Caco-2 (cell line): ENCODE measurements around the gene WFDC10A. TPM values are rescaled to one million over a fixed set of nuclear protein-coding genes. Genes with fewer than 3 reads are reported as not detected.
"Not testable (repeated sequence)": the region's sequence is repeated elsewhere in the genome, so short reads cannot be mapped to it uniquely, and the experiment has no call there.

Source experiments
- Bru-seq: library from RNA; stranded (reverse); fragments of 400-500 nt; gene quantifications from one replicate; lab custom pipeline; 2021; lab: Mats Ljungman, UMichigan
- BruChase-seq, 2 experiments: library from RNA; stranded (reverse); fragments of 400-500 nt; gene quantifications; one replicate each; lab custom pipeline; 2021; lab: Mats Ljungman, UMichigan
- BruUV-seq: library from RNA; stranded (reverse); fragments of 400-500 nt; replicated peaks from 2 replicates; lab custom pipeline; 2021; lab: Mats Ljungman, UMichigan
- CTCF ChIA-PET: fragments of 300-600 bp; sonication (Branson Sonifier 250); formaldehyde crosslinking; loops from one replicate; lab custom pipeline; 2022; ENCODE audit warnings: antibody characterized with exemption; lab: Charles Lee
- POLR2A ChIA-PET: fragments of 300-600 bp; sonication (Branson Sonifier 250); formaldehyde crosslinking; loops from one replicate; lab custom pipeline; 2022; ENCODE audit warnings: antibody characterized with exemption; lab: Charles Lee
- DNase-seq, 2 experiments: peaks; one replicate each; pipeline versions ENCODE4 v3.0.0 to v3.0.0-alpha.2; 2020 to 2022
- H3K27me3 ChIP-seq: replicated peaks from 2 replicates; pipeline ENCODE4 v1.6.0; 2011; ENCODE audit warnings: low read length; ENCODE audit not compliant: control insufficient read depth, insufficient read depth
- H3K36me3 ChIP-seq: 2 replicates; pipeline ENCODE4 v1.5.1; 2011; ENCODE audit warnings: low read length; ENCODE audit not compliant: control insufficient read depth, insufficient read depth
- H3K4me1 ChIP-seq: fragments of 250-450 bp; sonication (Bioruptor Pico); 2 replicates; pipeline ENCODE4 v1.5.1; 2020; ENCODE audit warnings: mild to moderate bottlenecking
- H3K4me3 ChIP-seq: 2 replicates; pipeline ENCODE4 v1.5.1; 2011; ENCODE audit warnings: low read depth, mild to moderate bottlenecking, control low read depth, low read length
- H3K9me3 ChIP-seq: fragments of 250-450 bp; sonication (Bioruptor Pico); 2 replicates; pipeline ENCODE4 v1.5.1; 2020; ENCODE audit warnings: mild to moderate bottlenecking, moderate library complexity
- H3K27ac Mint-ChIP-seq: one replicate; pipeline ENCODE4 v1.8.0; 2022; ENCODE audit warnings: mixed read lengths; ENCODE audit not compliant: unreplicated experiment
- H3K27me3 Mint-ChIP-seq: one replicate; pipeline ENCODE4 v1.8.0; 2022; ENCODE audit warnings: mixed read lengths; ENCODE audit not compliant: insufficient read depth, unreplicated experiment
- H3K36me3 Mint-ChIP-seq: one replicate; pipeline ENCODE4 v1.8.0; 2022; ENCODE audit warnings: mild to moderate bottlenecking, mixed read lengths; ENCODE audit not compliant: insufficient read depth, unreplicated experiment
- H3K4me1 Mint-ChIP-seq: one replicate; pipeline ENCODE4 v1.8.0; 2022; ENCODE audit warnings: low read depth, mixed read lengths; ENCODE audit not compliant: unreplicated experiment
- H3K4me3 Mint-ChIP-seq: one replicate; pipeline ENCODE4 v1.8.0; 2022; ENCODE audit warnings: mild to moderate bottlenecking, moderate library complexity, mixed read lengths; ENCODE audit not compliant: unreplicated experiment
- H3K9me3 Mint-ChIP-seq: one replicate; pipeline ENCODE4 v1.8.0; 2022; ENCODE audit warnings: mixed read lengths; ENCODE audit not compliant: unreplicated experiment
- CTCF ChIP-seq, 2 experiments: fragments of 200-600 bp in 1 of 2; IDR thresholded peaks; 1 replicate in 1 of 2; 2 replicates in 1 of 2; pipeline versions ENCODE4 v1.5.1 to v1.8.0; 2011 to 2022; ENCODE audit warnings: antibody characterized with exemption in 1 of 2, control low read depth in 1 of 2, inconsistent platforms in 1 of 2, low read depth in 1 of 2, low read length in 1 of 2, mild to moderate bottlenecking in 1 of 2, moderate library complexity in 1 of 2; ENCODE audit not compliant: insufficient read depth in 1 of 2, severe bottlenecking in 1 of 2, unreplicated experiment in 1 of 2
- intact Hi-C: fragments of 100-400 bp; cut with micrococcal nuclease; formaldehyde crosslinking; loops from one replicate; pipeline ENCODE4 v1.10.0; 2022; ENCODE audit not compliant: unreplicated experiment
- long read RNA-seq: library from polyadenylated mRNA; stranded (forward); transcript quantifications from one replicate; pipeline ENCODE4 v2.0.0, GENCODE V29; 2022
- total RNA-seq: library from RNA; stranded (reverse); gene quantifications from 2 replicates; pipeline ENCODE4 v1.2.3, GENCODE V29; 2022

The WFDC10A gene
- total RNA-seq (not detected in 2 replicates), Bru-seq, nascent RNA (percentile 19 among the genes with signal in this experiment), BruChase-seq, experiment 1, labeled RNA remaining after a 2-hour chase (percentile 36 among the genes with signal in this experiment), BruChase-seq, experiment 2, labeled RNA remaining after a 6-hour chase (not detected)
- long read RNA-seq: 0 reads

- no peak within 1 kb of the TSS for H3K4me3 Mint-ChIP-seq
- TF ChIP-seq CTCF (IDR thresholded peaks at IDR 0.05; ENCODE audit: insufficient read depth in 1 of 2, low read depth in 1 of 2, low read length in 1 of 2, severe bottlenecking in 1 of 2, unreplicated experiment in 1 of 2): peak; percentile 90 to 99
- H3K4me1 ChIP-seq: no peaks in the 10 kb centered on the region
- ChIA-PET CTCF (interaction anchor here (0.5 to 4.4 kb wide), 27 partner anchors 8 to 332 kb away, joined by 3 to 112 read pairs (median 3); no protein-coding TSS in a partner anchor), POLR2A (interaction anchor here (0.6 to 0.7 kb wide), 2 partner anchors 20 to 141 kb away, joined by 4 to 7 read pairs; no protein-coding TSS in a partner anchor)
- H3K9me3 Mint-ChIP-seq: no peaks in the 10 kb centered on the region
- H3K27me3 ChIP-seq: no peaks in the 10 kb centered on the region
- intact Hi-C loops: loop anchor here (1.0 to 10.0 kb wide), 5 partner anchors 37 to 315 kb away; partner anchors contain the start of gene WFDC11
- BruUV-seq: no TSS peak
- peaks cover 12% of the 10 kb centered on the region for H3K27me3 Mint-ChIP-seq
- peak; percentile 81 to 84 for DNase-seq
- H3K4me3 ChIP-seq: no peak within 1 kb of the TSS
- no peaks in the 10 kb centered on the region for H3K9me3 ChIP-seq
- no peaks in the 10 kb centered on the region for H3K36me3 Mint-ChIP-seq
- no peak within 1 kb of the TSS for H3K27ac Mint-ChIP-seq
- no peaks in the 10 kb centered on the region for H3K4me1 Mint-ChIP-seq
- H3K36me3 ChIP-seq: no peaks in the 10 kb centered on the region
Observed at GRCh38 chr20:45629496-45630100, at the start of gene WFDC10A. Gene WFDC10A, plus strand, starts transcription at chr20:45629739. Its CDS starts 75 bp downstream, at chr20:45629814.

GRCh38 chr20:45581702-45582101 is 47.8 kb upstream of the WFDC10A start:
- no peak for DNase-seq
- intact Hi-C loops: no loop called here
- peaks cover 4% of the 10 kb centered on the region for H3K36me3 Mint-ChIP-seq
- H3K4me3 ChIP-seq: no peak overlapping the region
- CTCF ChIA-PET: no interaction called here
- POLR2A ChIA-PET: no interaction called here
- no peaks in the 10 kb centered on the region for H3K27me3 Mint-ChIP-seq
- H3K27ac Mint-ChIP-seq: no peak overlapping the region
- H3K36me3 ChIP-seq: no peaks in the 10 kb centered on the region
- H3K27me3 ChIP-seq: no peaks in the 10 kb centered on the region
- H3K4me3 Mint-ChIP-seq: no peak overlapping the region
- H3K9me3 Mint-ChIP-seq: no peaks in the 10 kb centered on the region
- no peaks in the 10 kb centered on the region for H3K9me3 ChIP-seq
- H3K4me1 ChIP-seq: peaks cover 14% of the 10 kb centered on the region
- no TSS peak for BruUV-seq
- H3K4me1 Mint-ChIP-seq: peaks cover 11% of the 10 kb centered on the region
- no peak for TF ChIP-seq CTCF (IDR thresholded peaks at IDR 0.05; ENCODE audit: insufficient read depth in 1 of 2, low read depth in 1 of 2, low read length in 1 of 2, severe bottlenecking in 1 of 2, unreplicated experiment in 1 of 2)

- Histone ChIP-seq H3K36me3 (no peaks in the 10 kb centered on the region), H3K27me3 (no peaks in the 10 kb centered on the region), H3K4me3 (no peak overlapping the region), H3K4me1 (peaks cover 7% of the 10 kb centered on the region), H3K9me3 (no peaks in the 10 kb centered on the region)
- peaks cover 7% of the 10 kb centered on the region for H3K4me1 Mint-ChIP-seq
- no peaks in the 10 kb centered on the region for H3K9me3 Mint-ChIP-seq
- POLR2A ChIA-PET: no interaction called here
- BruUV-seq: no TSS peak
- H3K4me3 Mint-ChIP-seq: no peak overlapping the region
- no peaks in the 10 kb centered on the region for H3K36me3 Mint-ChIP-seq
- intact Hi-C loops: no loop called here
- no peaks in the 10 kb centered on the region for H3K27me3 Mint-ChIP-seq
- no peak overlapping the region for H3K27ac Mint-ChIP-seq
- no peak for TF ChIP-seq CTCF (IDR thresholded peaks at IDR 0.05; ENCODE audit: insufficient read depth in 1 of 2, low read depth in 1 of 2, low read length in 1 of 2, severe bottlenecking in 1 of 2, unreplicated experiment in 1 of 2)
- CTCF ChIA-PET: interaction anchor here (0.6 kb wide), 1 partner anchor 187 kb away, joined by 3 read pairs; no protein-coding TSS in a partner anchor
- no peak for DNase-seq
Observed at GRCh38 chr20:45583502-45583901, 46.0 kb upstream of the WFDC10A start.

- H3K4me3 Mint-ChIP-seq, POLR2A ChIA-PET, H3K9me3 Mint-ChIP-seq, H3K4me3 ChIP-seq, H3K4me1 Mint-ChIP-seq, H3K27me3 ChIP-seq, H3K27me3 Mint-ChIP-seq, BruUV-seq, H3K36me3 Mint-ChIP-seq, intact Hi-C loops, H3K27ac Mint-ChIP-seq, H3K36me3 ChIP-seq, H3K4me1 ChIP-seq, DNase-seq, H3K9me3 ChIP-seq: not testable (repeated sequence)
- CTCF ChIA-PET: interaction anchor here (0.6 kb wide), 1 partner anchor 215 kb away, joined by 4 read pairs; no protein-coding TSS in a partner anchor
Observed at GRCh38 chr20:45584294-45584693, 45.2 kb upstream of the WFDC10A start.
